ENCODE results near the gene DCX.

The DCX gene

DNA sequence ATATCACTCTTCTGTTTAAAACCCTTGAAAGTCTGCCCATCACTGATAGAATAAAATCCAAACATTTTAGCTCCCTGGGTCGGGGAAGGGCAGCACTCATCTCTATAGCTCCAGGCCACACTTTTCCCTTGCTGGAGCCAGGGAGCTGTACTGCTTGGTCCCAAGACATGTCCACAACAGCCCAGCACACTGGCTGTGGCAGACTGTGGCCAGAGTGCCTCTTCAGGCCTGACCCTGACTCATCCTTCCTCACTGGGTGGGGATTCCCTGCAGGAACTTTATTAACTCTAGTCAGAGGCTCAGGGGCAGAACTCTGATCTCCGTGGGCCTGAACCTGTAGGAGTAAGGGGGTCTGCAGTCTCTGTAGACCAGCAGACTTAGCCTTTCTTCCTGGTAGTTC is 71.9 kb downstream of the DCX start:
- TF ChIP-seq, protein P1, sequence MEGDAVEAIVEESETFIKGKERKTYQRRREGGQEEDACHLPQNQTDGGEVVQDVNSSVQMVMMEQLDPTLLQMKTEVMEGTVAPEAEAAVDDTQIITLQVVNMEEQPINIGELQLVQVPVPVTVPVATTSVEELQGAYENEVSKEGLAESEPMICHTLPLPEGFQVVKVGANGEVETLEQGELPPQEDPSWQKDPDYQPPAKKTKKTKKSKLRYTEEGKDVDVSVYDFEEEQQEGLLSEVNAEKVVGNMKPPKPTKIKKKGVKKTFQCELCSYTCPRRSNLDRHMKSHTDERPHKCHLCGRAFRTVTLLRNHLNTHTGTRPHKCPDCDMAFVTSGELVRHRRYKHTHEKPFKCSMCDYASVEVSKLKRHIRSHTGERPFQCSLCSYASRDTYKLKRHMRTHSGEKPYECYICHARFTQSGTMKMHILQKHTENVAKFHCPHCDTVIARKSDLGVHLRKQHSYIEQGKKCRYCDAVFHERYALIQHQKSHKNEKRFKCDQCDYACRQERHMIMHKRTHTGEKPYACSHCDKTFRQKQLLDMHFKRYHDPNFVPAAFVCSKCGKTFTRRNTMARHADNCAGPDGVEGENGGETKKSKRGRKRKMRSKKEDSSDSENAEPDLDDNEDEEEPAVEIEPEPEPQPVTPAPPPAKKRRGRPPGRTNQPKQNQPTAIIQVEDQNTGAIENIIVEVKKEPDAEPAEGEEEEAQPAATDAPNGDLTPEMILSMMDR (IDR thresholded peaks at IDR 0.05; ENCODE audit: insufficient read depth, missing control alignments), result no peak
- no peak for FAIRE-seq

DNA sequence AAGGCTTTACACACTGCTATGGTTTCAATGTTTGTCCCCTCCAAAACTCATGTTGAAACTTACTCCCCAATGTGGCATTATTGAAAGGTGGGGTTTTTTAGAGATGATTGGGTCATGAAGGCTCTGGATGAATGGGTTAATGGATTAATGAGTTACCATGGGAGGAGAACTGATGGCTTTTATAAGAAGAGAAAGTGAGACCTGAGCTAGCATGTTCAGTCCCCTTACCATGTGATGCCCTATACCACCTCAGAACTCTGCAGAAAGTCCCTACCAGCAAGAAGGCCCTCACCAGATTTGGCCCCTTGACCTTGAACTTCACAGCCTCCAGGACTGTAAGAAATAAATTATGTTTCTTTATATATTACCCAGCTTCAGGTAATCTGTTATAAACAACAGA is 72.8 kb downstream of the DCX start:
- DNase-seq (ENCODE audit: insufficient read length, low spot score) (no peak), FAIRE-seq (no peak)
- TF ChIP-seq, protein P1 (IDR thresholded peaks at IDR 0.05; ENCODE audit: insufficient read depth, missing control alignments), result no peak

More for the DNA sequence above, 71.9 kb downstream of the DCX start:
- no peak for DNase-seq (ENCODE audit: insufficient read length, low spot score)

DNA sequence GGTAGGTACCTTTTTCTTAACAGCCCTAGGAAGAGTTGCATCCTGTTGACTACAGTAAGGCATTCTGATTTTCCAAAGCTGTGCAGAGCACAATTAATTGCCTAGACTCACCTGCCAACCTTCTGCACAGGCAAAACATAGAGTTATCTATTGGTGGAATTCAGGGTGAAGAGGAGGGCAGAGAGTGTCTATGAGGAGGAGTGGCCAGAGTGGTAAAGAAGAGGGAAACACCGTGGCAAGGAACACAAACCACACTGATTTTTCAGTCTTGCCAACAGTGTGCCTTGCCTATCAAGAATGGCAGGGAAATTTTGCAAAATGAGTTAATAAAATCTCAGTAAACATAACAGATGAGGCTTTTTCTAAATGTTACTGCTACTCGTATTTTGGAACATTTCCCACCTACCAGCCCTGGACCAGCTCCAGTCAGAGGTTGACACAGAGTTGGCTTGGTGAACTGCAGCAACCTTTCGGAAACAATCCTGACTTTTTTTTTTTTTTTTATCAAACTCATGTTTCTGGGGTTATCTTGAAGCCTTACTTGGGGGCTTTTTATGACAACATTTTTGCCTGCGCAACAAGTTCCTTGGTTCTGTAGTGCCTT is 73.8 kb downstream of the DCX start:
- TF ChIP-seq, protein P1 (IDR thresholded peaks at IDR 0.05; ENCODE audit: insufficient read depth, missing control alignments), result no peak
- DNase-seq (ENCODE audit: insufficient read length, low spot score) (no peak), FAIRE-seq (no peak)

DNA sequence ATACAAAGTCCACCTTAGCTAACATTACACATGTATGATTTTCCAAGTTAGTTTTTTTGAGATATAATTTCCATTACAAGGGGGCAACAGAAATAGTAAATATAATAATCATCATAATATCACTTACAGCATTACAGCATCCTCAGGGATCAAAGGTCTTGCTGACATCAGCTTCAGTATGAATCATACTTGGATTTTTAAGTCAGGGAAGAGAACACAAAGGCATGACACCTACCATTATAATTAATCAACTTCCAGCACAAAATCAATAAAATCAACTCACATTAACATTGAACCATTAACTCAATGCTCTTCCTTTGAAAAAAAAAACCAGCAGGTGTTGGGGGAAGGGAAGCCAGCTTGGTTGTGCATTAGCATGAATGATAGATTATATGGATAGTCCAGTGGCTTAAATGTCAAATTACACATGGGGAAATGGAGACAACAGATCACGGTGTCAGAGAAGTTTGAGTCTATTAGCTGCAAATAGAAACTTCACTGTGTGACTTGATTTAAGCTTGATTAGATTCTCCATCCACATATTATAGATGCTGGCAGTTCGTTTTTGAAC is 74.8 kb downstream of the DCX start:
- TF ChIP-seq, protein P1 (IDR thresholded peaks at IDR 0.05; ENCODE audit: insufficient read depth, missing control alignments), result no peak
- DNase-seq (ENCODE audit: insufficient read length, low spot score) (no peak), FAIRE-seq (no peak)

DNA sequence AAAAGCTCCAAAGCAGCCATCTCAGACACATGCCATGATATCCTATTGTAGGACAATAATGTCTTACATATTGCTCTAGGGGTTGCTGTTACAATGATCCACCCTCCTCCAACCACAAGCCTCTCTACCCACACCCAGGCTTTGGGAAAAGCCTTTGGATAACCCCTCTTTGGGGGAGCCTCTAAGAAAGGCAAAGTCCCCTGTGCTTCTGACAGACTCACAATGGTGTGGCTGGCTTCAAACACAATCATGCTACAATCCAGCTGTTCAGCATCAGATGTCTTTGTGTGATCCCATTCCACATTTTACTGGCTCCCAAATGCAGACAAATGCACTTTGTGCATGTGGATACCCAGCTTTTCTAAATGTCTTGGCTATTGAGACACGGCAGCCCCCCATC is 75.9 kb downstream of the DCX start:
- TF ChIP-seq, protein P1 (IDR thresholded peaks at IDR 0.05; ENCODE audit: insufficient read depth, missing control alignments), result no peak
- DNase-seq (ENCODE audit: insufficient read length, low spot score) (no peak), FAIRE-seq (no peak)

DNA sequence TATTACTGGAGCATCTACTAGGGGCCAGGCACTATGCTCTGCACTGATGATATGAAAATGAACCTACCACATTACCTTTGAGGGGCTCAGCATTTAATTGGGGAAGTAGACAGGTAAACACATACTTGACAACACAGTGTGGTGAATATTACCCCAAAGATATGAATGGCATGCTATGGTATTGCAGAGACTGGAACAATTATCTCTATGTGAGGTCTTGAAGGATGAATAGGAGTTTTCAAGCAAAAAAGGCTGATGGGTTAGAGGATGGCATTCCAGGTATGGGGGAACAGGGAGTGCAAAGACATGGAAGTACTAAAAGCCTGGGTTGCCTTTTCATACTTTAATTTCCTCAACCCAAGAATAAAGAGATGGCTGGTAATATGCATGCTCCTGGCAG is 82.6 kb downstream of the DCX start:
- TF ChIP-seq, protein P1 (IDR thresholded peaks at IDR 0.05; ENCODE audit: insufficient read depth, missing control alignments), result no peak
- no peak for FAIRE-seq
- no peak for DNase-seq (ENCODE audit: insufficient read length, low spot score)

DNA sequence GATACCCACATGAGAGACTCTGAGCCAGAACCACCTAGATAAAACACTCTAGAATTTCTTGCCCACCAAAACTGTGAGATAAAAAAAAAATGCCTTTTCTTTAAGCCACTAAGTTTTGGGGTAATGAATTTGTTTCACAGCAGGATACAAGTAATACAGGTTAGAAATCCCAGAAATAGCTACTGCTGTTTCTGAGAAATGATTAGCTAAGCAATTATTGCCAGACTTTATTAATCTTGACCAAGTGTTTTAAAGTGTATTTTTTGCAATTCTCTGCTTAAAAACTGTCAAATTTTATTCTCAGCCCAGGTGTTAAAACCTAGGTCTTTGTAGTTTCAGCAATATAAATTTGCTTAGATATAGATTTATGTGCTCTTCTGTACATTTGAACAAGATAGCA is 83.1 kb downstream of the DCX start:
- no peak for FAIRE-seq
- TF ChIP-seq, protein P1 (IDR thresholded peaks at IDR 0.05; ENCODE audit: insufficient read depth, missing control alignments), result no peak
- DNase-seq (ENCODE audit: insufficient read length, low spot score), result no peak

Data from D721Med (cell line).